Sigmoid colon (tissue), 7 donors: ENCODE measurements around the gene NAV1. TPM values are rescaled to one million over a fixed set of nuclear protein-coding genes. Genes with fewer than 3 reads are reported as not detected.

Experiments
- DNase-seq: peaks from one replicate; pipeline ENCODE4 v3.0.0-alpha.2; 2019
- H3K27ac ChIP-seq, 4 donors: fragments of 200-600 bp; sonication (generic); one replicate each; pipeline ENCODE4 v1.5.1; 2016 to 2019; ENCODE audit warnings: mild to moderate bottlenecking in 1 of 4
- H3K27me3 ChIP-seq, 3 donors: fragments of 200-600 bp; sonication (generic); one replicate each; pipeline ENCODE4 v1.5.1; 2019; ENCODE audit warnings: mild to moderate bottlenecking in 1 of 3
- H3K36me3 ChIP-seq, 4 donors: fragments of 200-600 bp; sonication (generic); one replicate each; pipeline ENCODE4 v1.5.1; 2016 to 2019
- H3K4me1 ChIP-seq, 4 donors: fragments of 200-600 bp; sonication (generic); one replicate each; pipeline ENCODE4 v1.5.1; 2017 to 2019
- H3K4me3 ChIP-seq, 4 donors: fragments of 200-600 bp; sonication (generic); one replicate each; pipeline ENCODE4 v1.5.1; 2017 to 2019; ENCODE audit warnings: mild to moderate bottlenecking in 2 of 4, moderate library complexity in 1 of 4
- H3K9me3 ChIP-seq, 4 donors: fragments of 200-600 bp in 3 of 4; sonication (generic) in 3 of 4; one replicate each; pipeline versions ENCODE4 v1.5.1 to v1.6.1; 2013 to 2019
- EP300 ChIP-seq, 4 donors: sonication (generic); formaldehyde crosslinking; IDR thresholded peaks; one replicate each; pipeline ENCODE4 v1.6.1; 2017; ENCODE audit warnings: antibody characterized with exemption in 4 of 4
- POLR2A ChIP-seq, 2 donors: fragments of 450-650 bp; IDR thresholded peaks; one replicate each; pipeline ENCODE4 v1.6.1; 2016; ENCODE audit warnings: antibody characterized with exemption in 2 of 2, mild to moderate bottlenecking in 2 of 2, moderate library complexity in 2 of 2
- POLR2AphosphoS5 ChIP-seq, 4 donors: sonication (generic); formaldehyde crosslinking; IDR thresholded peaks; one replicate each; pipeline ENCODE4 v1.6.1; 2017; ENCODE audit warnings: antibody characterized with exemption in 4 of 4
- WGBS, 2 donors: extraction: QIAGEN DNeasy Blood & Tissue Kit; methylation state at CpG; one replicate each; pipeline ENCODE4 v1.1.7; 2013; 5-methylcytosine and 5-hydroxymethylcytosine counted together
- intact Hi-C: fragments of 100-400 bp; cut with DNase I; formaldehyde crosslinking; loops from one replicate; pipeline ENCODE4 v1.15.1; 2023
- polyA plus RNA-seq, 3 donors: library from polyadenylated mRNA; stranded (reverse); fragments of 200-250 nt; gene quantifications; one replicate each; pipeline ENCODE4 v1.2.3, GENCODE V29; 2013
- total RNA-seq, 4 donors: library from RNA; depleted of rRNA; stranded (reverse); fragments of >200 nt; gene quantifications; one replicate each; pipeline ENCODE4 v1.1.0, GENCODE V29; 2016
- TF ChIP-seq, protein P1 (sequence below), 4 experiments: fragments of 450-650 bp in 3 of 4; fragments of 200-600 bp in 1 of 4; IDR thresholded peaks; one replicate each; pipeline ENCODE4 v1.5.1; 2016 to 2019; ENCODE audit warnings: antibody characterized with exemption in 4 of 4, mild to moderate bottlenecking in 3 of 4, moderate library complexity in 2 of 4
- donor health status: healthy with polysubstance abuse.
- donor health status: Bipolar disorder and iron deficiency.
- donor health status: healthy.

Gene NAV1
- total and polyA plus RNA-seq, 7 donors: 1.8 to 44.9 (median 17.1) TPM

DNA sequence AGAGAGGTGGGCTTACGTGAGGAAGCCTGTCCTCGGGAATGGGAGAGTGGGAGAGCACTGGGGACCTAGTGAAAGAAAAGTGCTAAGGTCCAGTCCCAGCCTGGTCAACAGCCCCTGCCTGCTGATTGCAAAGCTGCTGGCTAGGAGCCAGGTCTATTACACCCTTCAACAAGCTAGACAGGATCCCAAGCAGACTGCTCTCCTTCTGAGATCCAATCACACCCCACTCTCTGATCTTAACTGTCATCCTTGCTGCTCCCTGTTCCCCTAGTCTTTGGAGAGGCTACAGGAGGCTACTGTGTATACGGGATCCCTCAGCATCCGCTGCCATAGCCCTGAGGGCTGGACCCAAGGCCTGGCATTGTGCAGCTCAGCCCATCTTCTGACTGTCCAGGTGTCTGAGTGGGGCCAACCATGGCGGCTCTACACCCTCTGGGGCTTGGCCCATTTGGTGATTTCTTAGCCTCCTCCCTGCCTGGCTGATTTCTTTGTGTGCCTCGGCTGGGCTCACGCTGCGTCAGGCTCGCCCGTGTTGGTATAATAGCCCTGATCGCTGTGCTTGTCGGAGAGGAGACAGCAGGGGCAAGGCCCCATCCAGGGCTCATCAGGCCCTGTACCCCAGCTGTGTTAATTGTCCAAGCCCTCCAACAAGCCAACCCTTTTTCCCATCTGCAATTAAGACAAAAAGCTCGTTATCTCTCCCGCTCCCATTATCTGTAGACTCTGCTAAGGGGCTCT lies 43.9 kb downstream of the NAV1 start:
- Histone ChIP-seq H3K27me3 (no peaks in the 10 kb centered on the region), H3K4me3 (no peak overlapping the region), H3K9me3 (no peaks in the 10 kb centered on the region), H3K27ac (no peak overlapping the region), H3K36me3 (no peaks in the 10 kb centered on the region), H3K4me1 (peaks cover 0 to 40% (median 37%) of the 10 kb centered on the region in 4 donors)
- intact Hi-C loops: loop anchor here (5.0 kb wide), 1 partner anchor 104 kb away; no protein-coding TSS in a partner anchor
- peak; percentile 80 for DNase-seq
- WGBS, 2 donors: 81 to 85% methylated on average over 14 of the region's 14 CpGs
- TF ChIP-seq POLR2AphosphoS5 (IDR thresholded peaks at IDR 0.05): no peak
- no peak for TF ChIP-seq POLR2A (IDR thresholded peaks at IDR 0.05)
- no peak for TF ChIP-seq EP300 (IDR thresholded peaks at IDR 0.05)
- TF ChIP-seq, protein P1, sequence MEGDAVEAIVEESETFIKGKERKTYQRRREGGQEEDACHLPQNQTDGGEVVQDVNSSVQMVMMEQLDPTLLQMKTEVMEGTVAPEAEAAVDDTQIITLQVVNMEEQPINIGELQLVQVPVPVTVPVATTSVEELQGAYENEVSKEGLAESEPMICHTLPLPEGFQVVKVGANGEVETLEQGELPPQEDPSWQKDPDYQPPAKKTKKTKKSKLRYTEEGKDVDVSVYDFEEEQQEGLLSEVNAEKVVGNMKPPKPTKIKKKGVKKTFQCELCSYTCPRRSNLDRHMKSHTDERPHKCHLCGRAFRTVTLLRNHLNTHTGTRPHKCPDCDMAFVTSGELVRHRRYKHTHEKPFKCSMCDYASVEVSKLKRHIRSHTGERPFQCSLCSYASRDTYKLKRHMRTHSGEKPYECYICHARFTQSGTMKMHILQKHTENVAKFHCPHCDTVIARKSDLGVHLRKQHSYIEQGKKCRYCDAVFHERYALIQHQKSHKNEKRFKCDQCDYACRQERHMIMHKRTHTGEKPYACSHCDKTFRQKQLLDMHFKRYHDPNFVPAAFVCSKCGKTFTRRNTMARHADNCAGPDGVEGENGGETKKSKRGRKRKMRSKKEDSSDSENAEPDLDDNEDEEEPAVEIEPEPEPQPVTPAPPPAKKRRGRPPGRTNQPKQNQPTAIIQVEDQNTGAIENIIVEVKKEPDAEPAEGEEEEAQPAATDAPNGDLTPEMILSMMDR (IDR thresholded peaks at IDR 0.05): no peak

DNA sequence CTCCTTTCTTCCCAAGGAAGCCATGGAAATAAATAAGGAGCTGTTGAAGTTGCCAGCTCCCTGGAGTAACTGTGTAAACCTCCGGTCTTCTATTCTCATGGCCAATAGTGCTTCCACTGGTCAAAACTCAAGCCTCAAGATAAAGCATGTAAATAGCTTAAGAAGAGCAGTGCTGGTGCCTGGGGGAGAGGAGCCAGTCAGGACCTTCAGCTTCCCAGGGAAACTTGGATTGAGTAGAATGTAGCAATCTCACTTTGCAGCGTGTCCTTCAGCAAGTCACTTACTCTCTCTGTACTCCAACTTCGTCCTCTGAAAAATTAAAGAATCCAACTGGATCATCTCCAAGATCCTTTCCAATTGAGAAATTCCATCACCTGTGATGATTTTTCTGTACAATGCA lies 44.7 kb downstream of the NAV1 start:
- H3K4me1 ChIP-seq: peaks cover 0 to 40% (median 37%) of the 10 kb centered on the region in 4 donors
- no peaks in the 10 kb centered on the region for H3K27me3 ChIP-seq
- no peaks in the 10 kb centered on the region for H3K36me3 ChIP-seq
- H3K27ac ChIP-seq: peak overlapping the region in 1 of 4 donors; percentile 45
- no peaks in the 10 kb centered on the region for H3K9me3 ChIP-seq
- intact Hi-C loops: loop anchor here (5.0 kb wide), 1 partner anchor 104 kb away; no protein-coding TSS in a partner anchor
- no peak for TF ChIP-seq EP300 (IDR thresholded peaks at IDR 0.05)
- TF ChIP-seq POLR2AphosphoS5 (IDR thresholded peaks at IDR 0.05): no peak
- TF ChIP-seq, protein P1 (IDR thresholded peaks at IDR 0.05): no peak
- no peak overlapping the region for H3K4me3 ChIP-seq
- DNase-seq: peak; percentile 63
- 78 to 82% methylated on average over 3 of the region's 3 CpGs for WGBS, 2 donors

DNA sequence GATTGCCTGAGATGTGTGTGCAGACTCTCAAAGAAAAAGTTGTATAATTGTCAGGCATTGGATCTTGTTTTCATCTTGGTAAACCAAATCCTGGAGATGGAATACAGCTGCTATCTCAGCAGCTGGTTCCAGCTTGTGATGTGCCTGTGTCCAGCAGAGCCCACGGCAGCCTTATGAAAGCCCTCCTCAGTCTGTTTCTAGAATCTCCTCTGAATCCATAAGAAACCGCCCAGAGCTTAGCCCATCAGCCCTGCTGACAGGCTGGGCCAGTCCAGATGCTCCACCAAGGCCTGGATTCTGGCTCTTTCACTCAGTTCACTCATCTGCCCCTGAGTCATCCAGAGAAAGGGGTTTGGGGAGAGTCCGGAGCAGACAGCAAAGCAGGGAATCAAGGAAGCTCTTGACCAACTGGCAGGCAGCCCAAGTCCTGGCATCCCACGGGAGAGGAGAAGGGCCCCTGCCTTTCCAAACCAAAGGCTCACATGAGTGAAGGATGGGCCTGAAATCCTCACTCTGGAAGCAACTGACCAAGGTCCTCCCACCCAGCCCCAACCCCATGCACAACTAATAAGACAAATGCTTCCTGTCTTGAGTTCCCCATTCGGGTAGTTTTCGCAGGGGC lies 45.7 kb downstream of the NAV1 start:
- no peaks in the 10 kb centered on the region for H3K9me3 ChIP-seq
- H3K36me3 ChIP-seq: peaks cover 0 to 6% (median 3%) of the 10 kb centered on the region in 4 donors
- peak; percentile 88 for DNase-seq
- no peaks in the 10 kb centered on the region for H3K27me3 ChIP-seq
- TF ChIP-seq POLR2AphosphoS5 (IDR thresholded peaks at IDR 0.05) (peak; percentile 51 to 81 (median 70)), EP300 (IDR thresholded peaks at IDR 0.05) (no peak)
- TF ChIP-seq, protein P1 (IDR thresholded peaks at IDR 0.05): no peak
- whole genome bisulfite sequencing, 2 donors: 60 to 79% methylated on average over 6 of the region's 6 CpGs
- peak overlapping the region in 3 of 4 donors; percentile 19 to 55 (median 45) for H3K27ac ChIP-seq
- intact Hi-C loops: loop anchor here (5.0 kb wide), 1 partner anchor 103 kb away; no protein-coding TSS in a partner anchor
- peaks cover 0 to 40% (median 37%) of the 10 kb centered on the region in 4 donors for H3K4me1 ChIP-seq
- H3K4me3 ChIP-seq: no peak overlapping the region

DNA sequence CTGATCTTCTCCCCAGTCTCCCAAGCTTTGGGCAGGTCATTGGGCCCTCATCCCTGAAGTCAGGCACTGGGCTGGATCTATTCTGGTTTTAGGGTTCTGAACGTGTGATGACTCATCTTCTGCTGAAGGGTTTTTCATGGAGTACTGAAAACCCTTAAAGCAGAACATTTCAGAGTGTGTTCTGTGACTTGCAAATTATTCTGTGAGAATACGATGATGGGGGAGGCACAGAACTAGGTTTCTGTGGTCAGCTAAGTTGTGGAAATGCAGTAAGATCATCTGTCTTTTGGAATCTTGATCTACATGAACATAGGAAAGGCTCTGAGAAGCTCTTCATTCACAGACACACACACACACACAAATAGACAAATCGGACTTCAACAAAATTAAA lies 46.2 kb downstream of the NAV1 start:
- DNase-seq: no peak
- Histone ChIP-seq H3K4me1 (peaks cover 0 to 40% (median 37%) of the 10 kb centered on the region in 4 donors), H3K4me3 (no peak overlapping the region), H3K36me3 (peaks cover 0 to 10% (median 4%) of the 10 kb centered on the region in 4 donors), H3K27ac (peak overlapping the region in 2 of 4 donors; percentile 45 to 55), H3K27me3 (no peaks in the 10 kb centered on the region), H3K9me3 (no peaks in the 10 kb centered on the region)
- intact Hi-C loops: no loop called here
- TF ChIP-seq, protein P1 (IDR thresholded peaks at IDR 0.05): no peak
- TF ChIP-seq POLR2AphosphoS5 (IDR thresholded peaks at IDR 0.05) (no peak), EP300 (IDR thresholded peaks at IDR 0.05) (no peak), POLR2A (IDR thresholded peaks at IDR 0.05) (no peak)
- WGBS, 2 donors: 69 to 70% methylated on average over 3 of the region's 3 CpGs
